ENCODE data around the gene EXO1.

- TF ChIP-seq FOXK2 (IDR thresholded peaks at IDR 0.05): no peak
- no peak for TF ChIP-seq ARNT (IDR thresholded peaks at IDR 0.05)
- no peak for TF ChIP-seq SP1 (IDR thresholded peaks at IDR 0.05)
- no peak for TF ChIP-seq FOXM1 (IDR thresholded peaks at IDR 0.05; ENCODE audit: borderline replicate concordance)
These were observed 69.5 kb downstream of the EXO1 start for GRCh38 chr1:241917487-241917886.
